HFFc6 (cell line): ENCODE data around the gene MPIG6B. TPM values are rescaled to one million over a fixed set of nuclear protein-coding genes. Genes with fewer than 3 reads are reported as not detected.

Source experiments
- DNase-seq: peaks from one replicate; pipeline ENCODE4 v3.0.0-alpha.2; 2018
- H3K27ac Mint-ChIP-seq: 2 replicates; pipeline ENCODE4 v1.8.0; 2020; ENCODE audit warnings: mild to moderate bottlenecking, mixed read lengths
- H3K27me3 Mint-ChIP-seq: 2 replicates; pipeline ENCODE4 v1.8.0; 2021; ENCODE audit warnings: mild to moderate bottlenecking, moderate library complexity, mixed read lengths; ENCODE audit not compliant: insufficient read depth
- H3K36me3 Mint-ChIP-seq: 2 replicates; pipeline ENCODE4 v1.8.0; 2021; ENCODE audit warnings: low read depth, mixed read lengths
- H3K4me1 Mint-ChIP-seq: 2 replicates; pipeline ENCODE4 v1.8.0; 2020; ENCODE audit warnings: low read depth, mixed read lengths
- H3K4me3 Mint-ChIP-seq: 2 replicates; pipeline ENCODE4 v1.8.0; 2020; ENCODE audit warnings: mild to moderate bottlenecking, moderate library complexity, mixed read lengths
- H3K9me3 Mint-ChIP-seq: 2 replicates; pipeline ENCODE4 v1.8.0; 2020; ENCODE audit warnings: mild to moderate bottlenecking, mixed read lengths
- total RNA-seq, 6 experiments: library from RNA; stranded (reverse); fragmentation: NEBNext Ultra II Directional; extraction: Animal tissue kit (Norgen Biotek cat#: 25700); gene quantifications; 2 replicates in 1 of 6; 3 replicates in 5 of 6; pipeline ENCODE4 v1.2.3, GENCODE V29; 2021
- TF ChIP-seq, protein P1 (sequence below): fragments of 200-600 bp; sonication (generic); IDR thresholded peaks from 2 replicates; pipeline ENCODE4 v1.5.0; 2021; ENCODE audit warnings: antibody characterized with exemption, mild to moderate bottlenecking

The MPIG6B gene
- total RNA-seq, 6 experiments from 2014 or later = not detected

DNA sequence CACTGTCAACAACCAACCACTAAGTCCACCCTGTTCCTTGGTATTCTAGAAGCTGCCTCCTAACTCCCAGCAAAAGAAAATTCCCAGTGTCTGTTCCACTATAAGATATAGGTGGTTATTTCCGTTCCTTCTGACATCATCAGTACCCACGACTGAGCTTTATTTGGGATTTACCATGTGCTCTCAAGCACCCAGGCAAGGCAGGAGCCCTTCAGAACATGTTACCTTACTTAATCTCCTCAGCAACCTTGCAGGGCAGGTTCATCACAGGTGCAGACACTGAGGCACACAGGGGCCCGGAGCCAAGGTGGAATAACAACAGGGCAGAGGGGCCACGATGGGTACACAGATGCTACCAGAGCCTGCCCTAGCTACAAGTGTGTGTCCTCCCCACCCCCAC lies 30.8 kb upstream of the MPIG6B start:
- H3K27ac Mint-ChIP-seq = no peak overlapping the region
- no peaks in the 10 kb centered on the region for H3K9me3 Mint-ChIP-seq
- H3K36me3 Mint-ChIP-seq = no peaks in the 10 kb centered on the region; the same call in 1 of the 2 replicates
- H3K4me3 Mint-ChIP-seq = no peak overlapping the region
- H3K27me3 Mint-ChIP-seq = no peaks in the 10 kb centered on the region
- TF ChIP-seq, protein P1, sequence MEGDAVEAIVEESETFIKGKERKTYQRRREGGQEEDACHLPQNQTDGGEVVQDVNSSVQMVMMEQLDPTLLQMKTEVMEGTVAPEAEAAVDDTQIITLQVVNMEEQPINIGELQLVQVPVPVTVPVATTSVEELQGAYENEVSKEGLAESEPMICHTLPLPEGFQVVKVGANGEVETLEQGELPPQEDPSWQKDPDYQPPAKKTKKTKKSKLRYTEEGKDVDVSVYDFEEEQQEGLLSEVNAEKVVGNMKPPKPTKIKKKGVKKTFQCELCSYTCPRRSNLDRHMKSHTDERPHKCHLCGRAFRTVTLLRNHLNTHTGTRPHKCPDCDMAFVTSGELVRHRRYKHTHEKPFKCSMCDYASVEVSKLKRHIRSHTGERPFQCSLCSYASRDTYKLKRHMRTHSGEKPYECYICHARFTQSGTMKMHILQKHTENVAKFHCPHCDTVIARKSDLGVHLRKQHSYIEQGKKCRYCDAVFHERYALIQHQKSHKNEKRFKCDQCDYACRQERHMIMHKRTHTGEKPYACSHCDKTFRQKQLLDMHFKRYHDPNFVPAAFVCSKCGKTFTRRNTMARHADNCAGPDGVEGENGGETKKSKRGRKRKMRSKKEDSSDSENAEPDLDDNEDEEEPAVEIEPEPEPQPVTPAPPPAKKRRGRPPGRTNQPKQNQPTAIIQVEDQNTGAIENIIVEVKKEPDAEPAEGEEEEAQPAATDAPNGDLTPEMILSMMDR = no peak
- H3K4me1 Mint-ChIP-seq = peaks cover 2% of the 10 kb centered on the region
- DNase-seq = no peak

DNA sequence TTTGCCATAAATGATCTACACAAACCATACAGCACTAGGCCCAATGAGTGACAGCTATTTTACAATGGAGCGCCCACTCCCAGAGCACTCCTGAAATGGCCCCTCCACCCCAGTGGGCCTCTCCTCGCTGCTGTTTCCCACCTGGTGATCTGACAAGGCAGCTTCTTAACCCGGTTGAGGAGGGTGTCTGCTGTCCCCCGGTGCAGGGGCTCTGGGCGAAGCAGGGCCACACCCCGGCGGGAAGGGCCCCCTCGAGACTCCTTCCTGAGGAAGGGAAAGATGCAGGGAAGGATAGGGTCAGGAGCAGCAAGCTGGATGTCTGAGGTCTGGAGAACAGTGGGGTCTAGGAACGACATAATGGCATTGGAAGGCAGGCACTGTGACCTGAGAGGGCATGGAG lies 30.3 kb upstream of the MPIG6B start:
- Mint-ChIP-seq H3K27me3 (no peaks in the 10 kb centered on the region), H3K9me3 (no peaks in the 10 kb centered on the region), H3K4me1 (peaks cover 7% of the 10 kb centered on the region), H3K4me3 (no peak overlapping the region), H3K36me3 (no peaks in the 10 kb centered on the region; the same call in 1 of the 2 replicates), H3K27ac (no peak overlapping the region)
- TF ChIP-seq, protein P1 = no peak
- no peak for DNase-seq

DNA sequence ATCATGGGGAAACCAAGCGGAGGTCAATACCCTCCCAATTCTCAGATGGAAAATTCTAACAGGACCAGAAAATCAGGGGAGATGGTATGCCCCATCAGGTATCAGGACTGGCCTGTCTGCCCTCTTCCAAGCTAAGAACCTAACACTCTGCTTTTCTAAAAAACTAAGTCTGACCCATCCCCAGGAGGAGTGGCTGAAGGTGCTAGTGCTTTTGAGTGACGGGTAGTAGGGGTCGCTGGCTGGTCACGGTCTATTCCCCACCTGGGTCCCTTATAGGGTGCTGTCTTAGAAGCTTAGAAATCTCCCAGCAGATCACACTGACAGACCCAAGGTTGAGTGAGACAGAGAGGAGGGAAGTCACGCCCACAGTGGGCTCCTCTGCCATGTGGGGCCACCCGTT lies 29.6 kb upstream of the MPIG6B start:
- no peaks in the 10 kb centered on the region; the same call in 1 of the 2 replicates for H3K36me3 Mint-ChIP-seq
- peaks cover 11% of the 10 kb centered on the region for H3K4me1 Mint-ChIP-seq
- no peaks in the 10 kb centered on the region for H3K9me3 Mint-ChIP-seq
- no peak overlapping the region for H3K27ac Mint-ChIP-seq
- no peak overlapping the region for H3K4me3 Mint-ChIP-seq
- no peak for DNase-seq
- TF ChIP-seq, protein P1 = no peak
- H3K27me3 Mint-ChIP-seq = no peaks in the 10 kb centered on the region

DNA sequence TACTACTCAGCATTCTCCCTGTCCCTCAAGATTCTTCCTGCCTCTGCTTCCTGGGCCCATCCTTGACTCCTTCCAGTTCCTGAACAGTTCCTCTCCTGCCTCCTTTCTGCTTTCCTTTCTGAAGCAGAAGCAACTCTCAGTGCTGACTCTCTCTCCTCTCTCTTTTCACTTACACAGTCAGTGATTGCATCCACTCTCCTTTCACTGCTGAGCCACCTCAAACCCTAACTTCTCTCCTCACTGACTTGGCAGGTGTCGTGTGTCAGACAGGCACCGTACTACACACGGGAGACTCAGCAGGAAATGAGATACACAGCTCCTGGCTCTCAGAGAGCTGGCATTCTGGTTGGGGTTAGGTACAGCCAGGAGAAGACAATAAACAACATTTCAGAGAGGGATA lies 25.6 kb upstream of the MPIG6B start:
- Mint-ChIP-seq H3K4me3 (no peak overlapping the region), H3K9me3 (no peaks in the 10 kb centered on the region), H3K4me1 (peaks cover 27% of the 10 kb centered on the region), H3K27ac (peak overlapping the region; percentile 40), H3K36me3 (no peaks in the 10 kb centered on the region), H3K27me3 (no peaks in the 10 kb centered on the region; the same call in 1 of the 2 replicates)
- no peak for DNase-seq
- TF ChIP-seq, protein P1 = no peak

DNA sequence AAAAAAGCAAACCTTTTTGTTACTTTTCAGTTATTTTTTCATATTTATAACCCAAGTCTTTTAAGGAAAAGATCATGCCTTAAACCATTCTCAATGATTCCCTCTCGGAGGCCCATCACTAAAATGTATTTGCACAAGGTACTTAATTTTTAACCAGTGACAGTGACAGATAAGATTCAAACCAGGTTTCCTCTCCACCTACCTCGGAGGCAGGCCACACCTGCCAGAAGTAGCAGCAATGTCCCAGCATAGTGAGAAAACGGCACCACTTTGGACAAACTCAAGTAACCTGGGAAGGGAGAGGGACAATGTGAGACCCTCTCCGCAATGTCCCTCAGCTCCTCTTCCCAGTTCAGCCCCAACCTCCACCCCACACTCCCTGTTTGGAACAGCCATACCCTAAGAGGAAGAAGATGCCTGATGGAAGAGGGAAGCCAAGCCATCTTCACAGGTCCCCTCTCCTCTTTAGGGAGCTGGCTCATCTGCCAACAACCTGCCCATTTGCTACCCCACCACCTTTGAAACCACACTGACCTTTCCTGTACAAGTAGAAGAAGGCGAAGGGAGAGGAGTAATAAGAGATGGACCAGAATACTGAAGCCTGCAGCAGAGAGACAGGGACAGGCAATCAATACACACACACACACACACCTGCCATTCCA lies 22.3 kb upstream of the MPIG6B start:
- TF ChIP-seq, protein P1 = no peak
- Mint-ChIP-seq H3K4me3 (peak overlapping the region; percentile 93), H3K27ac (no peak overlapping the region; the same call in 1 of the 2 replicates), H3K36me3 (no peaks in the 10 kb centered on the region), H3K9me3 (no peaks in the 10 kb centered on the region), H3K27me3 (no peaks in the 10 kb centered on the region; the same call in 1 of the 2 replicates), H3K4me1 (peaks cover 33% of the 10 kb centered on the region)
- no peak for DNase-seq
